Measurements from ENCODE around the gene TCF25.
"Not testable (repeated sequence)": the region's sequence is repeated elsewhere in the genome, so short reads cannot be mapped to it uniquely, and the experiment has no call there.

Gene TCF25

DNA sequence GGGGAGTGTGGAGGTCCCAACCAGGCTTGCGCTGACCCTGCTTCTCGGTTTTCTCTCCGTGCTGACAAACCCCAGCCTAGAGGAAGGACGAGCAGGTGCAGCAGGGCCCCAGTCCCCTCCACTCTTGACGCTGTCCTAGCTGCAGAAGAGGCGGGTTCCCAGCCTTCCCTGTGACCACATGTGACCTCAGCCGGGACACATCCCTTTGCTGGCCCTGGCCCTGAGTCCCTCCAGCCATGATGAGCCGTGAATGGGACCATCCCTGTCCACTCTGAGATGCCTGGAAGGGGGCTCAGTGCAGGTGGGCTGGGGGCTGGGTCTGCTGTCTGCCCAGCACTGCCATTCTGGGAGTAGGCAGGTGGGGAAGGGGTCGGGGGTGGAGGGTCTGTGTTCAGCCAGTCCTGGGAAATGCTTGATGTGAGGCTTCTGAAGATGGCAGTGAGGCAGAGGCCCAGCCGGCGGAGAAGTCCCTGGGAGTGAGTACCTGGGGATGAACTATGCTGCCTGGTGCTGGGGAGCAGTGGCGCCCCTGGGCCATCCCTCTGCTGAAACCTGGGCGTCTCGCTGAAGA is 47.8 kb downstream of the TCF25 start:
- DNase-seq, result no peak

DNA sequence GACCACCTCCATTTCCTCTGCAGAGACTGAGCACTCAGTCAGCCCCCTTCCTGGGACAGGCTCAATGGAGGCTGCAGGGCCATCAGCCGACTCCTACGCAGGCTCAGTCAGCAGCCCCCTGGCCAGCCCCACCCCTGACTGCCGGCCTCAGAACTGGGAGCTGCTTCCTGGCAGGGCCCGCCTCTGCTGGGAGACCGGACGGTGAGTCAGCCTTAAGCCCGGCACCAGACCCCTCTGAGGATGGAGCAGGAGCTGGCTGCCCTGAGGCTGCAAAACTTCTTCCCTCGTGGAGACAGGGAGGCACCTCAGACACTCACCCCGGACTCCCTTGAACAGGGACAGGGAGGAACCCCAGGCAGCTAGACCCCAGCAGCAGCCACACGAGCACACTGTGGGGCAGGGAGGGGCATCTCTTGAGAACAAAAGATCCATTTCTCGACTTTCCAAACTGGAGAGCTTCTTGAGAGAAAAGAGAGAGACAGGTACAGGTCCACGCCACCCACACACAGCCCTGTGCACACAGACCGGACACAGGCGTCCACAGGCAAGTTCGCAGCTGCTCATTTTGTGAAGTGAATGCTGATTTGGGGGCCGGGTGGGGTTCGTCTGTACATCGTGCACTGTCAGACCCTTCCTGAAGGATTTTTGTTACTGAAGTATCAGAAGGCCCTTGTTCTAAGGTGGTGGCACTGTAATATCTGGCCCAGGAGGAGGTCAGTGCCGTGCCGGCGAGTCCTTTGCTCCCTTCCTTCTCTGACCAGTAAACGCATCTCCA is 48.5 kb downstream of the TCF25 start:
- DNase-seq, result no peak

DNA sequence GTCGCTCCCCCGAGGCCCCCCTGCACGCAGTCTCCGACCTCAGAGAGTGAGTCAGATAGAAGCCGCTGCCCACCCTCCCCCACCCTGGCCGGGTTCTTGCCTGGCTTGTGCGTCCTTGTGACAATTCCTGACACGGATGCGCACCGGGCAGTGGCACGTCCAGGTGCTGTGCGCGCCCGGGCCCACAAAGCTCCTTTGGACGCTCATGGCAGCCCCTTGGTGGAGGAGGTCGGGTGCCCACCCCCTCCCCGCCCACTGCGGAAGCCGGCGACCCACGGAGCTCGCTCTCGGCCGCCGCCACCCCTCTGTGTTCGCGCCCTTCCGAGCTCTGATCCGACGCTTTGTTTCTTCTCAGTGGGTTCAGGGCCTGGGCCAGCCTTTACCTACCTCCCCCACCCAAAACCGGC is 49.1 kb downstream of the TCF25 start:
- no peak for DNase-seq

DNA sequence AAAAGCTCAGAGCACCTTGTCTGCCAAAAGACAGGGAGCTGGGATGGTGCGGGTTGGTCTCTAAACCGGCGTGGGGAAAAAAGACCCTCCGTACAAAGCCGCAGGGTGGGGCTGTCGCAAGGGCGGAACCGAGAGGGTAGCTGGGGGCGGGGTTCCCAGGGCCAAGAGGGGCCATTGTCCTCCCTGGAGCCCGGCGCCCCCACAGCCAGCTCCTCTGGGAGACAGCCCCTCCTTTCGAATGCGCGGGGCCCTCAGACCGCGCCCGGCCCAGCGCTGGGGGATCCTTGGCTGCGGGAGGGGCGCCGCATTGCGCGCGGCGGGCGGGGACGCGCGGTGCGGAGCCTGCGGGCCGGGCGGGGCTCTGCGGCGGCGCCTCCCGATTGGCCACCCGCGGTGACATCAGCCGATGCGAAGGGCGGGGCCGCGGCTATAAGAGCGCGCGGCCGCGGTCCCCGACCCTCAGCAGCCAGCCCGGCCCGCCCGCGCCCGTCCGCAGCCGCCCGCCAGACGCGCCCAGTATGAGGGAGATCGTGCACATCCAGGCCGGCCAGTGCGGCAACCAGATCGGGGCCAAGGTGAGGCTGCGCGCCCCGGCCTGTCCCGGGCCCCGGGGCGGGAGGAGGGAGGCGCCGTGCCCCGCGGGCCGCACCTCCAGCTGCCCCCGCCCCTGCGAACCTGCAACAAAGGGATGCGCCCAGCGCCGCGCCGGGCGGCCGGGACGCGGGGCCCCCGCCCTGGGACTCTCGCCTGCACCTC is 49.7 kb downstream of the TCF25 start, which contains the start of gene TUBB3:
TSS of gene TUBB3 (plus strand) at position 459 of the 756 bp plus-strand sequence. CDS start at position 519, 60 bp downstream.
- no peak for DNase-seq

DNA sequence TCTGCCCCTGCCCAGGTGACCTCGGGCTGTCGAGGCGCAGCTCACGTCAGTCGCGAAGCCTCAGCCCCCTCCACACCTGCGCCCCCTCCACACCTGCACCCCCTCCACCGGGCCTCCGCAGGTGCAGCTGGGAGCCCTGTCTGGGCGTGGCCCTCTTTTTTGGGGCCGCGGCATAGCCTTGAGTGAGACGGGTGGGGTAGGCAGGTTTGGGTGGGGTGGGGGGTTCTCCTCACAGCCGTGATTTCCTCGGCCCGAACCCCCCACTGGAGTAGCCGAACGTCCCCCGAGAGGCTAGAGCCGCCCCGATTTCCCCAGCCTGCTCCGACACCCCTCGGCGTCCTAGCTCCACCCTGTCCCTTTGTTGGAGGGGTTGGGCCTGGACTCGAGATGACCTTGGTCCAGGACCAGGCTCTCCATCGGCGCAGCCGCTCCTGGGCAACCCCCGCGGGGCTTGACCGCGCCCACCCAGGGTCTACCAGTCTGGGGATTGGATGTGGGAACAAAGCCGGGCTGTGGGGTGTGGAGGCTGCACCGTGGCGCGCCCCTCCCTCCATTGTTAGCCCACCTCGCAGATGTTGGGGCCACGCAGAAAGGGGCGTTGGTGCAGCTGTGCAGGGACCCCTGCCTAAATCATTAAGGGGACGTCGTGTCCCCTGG is 50.4 kb downstream of the TCF25 start:
- DNase-seq, result no peak

DNA sequence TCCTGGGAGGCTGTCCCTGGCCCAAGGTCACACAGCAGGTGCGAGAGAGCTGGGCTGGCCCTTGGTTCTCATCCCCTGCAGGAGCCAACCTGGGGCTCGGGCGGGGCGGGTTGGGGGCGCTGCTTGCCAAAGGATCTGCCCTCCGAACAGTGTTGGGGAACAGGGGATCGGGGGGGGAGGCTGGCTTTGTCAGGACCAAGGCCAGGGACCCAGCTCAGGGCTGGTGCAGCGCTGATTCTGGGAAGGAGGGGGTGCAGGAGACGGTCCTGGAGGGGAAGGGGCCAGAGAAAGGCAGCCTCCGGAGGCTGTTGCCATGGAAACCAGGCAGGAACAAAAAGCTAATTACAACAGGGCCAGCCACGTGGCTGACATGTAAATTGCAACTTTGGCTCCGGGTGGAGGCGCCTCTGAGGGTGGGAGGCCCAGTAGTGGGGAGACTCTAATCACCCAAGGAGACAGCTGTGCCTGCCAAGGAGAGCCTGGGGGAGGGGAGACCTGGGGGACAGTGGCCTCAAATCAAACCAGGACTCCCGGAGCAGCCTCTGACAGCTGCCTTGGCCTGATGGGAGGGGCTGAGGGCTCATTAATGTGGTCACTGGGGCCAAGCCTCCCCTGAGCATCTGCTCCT is 51.0 kb downstream of the TCF25 start:
- no peak for DNase-seq

DNA sequence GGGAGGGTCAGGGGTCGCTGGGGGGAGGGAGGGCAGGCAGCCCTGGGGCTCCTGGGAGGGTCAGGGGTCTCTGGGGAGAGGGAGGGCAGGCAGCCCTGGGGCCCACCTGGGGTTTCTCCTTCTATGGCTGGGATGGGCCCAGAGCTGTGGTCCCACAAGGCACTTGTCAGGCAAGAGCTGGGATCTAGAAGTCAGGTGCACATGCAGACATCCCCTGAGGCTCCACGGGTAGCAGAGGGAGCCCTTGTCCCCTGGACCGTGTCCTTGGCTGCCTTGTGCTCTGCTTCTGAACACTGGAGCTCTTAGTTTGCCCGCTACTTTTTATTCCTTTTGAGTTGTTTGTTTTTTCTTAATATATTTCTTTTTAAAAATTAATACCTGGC is 51.5 kb downstream of the TCF25 start:
- DNase-seq, result no peak

DNA sequence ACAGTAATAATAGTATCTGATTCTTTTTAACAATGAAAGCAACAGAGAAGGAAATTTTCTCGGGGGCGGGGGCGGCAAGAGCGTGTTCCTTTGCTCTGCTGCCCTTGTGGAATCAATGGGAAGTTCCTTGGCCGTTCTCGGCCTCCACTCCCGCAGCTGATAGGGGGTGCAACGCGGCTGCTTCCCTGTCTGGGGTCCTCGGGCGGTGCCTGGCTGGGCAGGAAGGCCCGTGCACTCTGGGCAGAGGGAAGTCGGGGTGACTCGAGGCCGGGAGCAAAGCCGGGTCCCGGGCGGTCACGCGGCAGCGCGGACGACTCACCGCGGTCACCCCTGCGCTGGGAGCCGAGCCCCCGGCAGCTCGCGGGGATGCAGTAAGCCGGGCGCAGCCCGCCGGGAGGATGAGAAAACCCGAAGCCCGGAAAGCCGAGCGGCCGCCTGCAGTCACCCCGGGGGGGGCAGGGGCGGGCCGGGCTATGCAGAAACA is 52.2 kb downstream of the TCF25 start:
- DNase-seq, result no peak

DNA sequence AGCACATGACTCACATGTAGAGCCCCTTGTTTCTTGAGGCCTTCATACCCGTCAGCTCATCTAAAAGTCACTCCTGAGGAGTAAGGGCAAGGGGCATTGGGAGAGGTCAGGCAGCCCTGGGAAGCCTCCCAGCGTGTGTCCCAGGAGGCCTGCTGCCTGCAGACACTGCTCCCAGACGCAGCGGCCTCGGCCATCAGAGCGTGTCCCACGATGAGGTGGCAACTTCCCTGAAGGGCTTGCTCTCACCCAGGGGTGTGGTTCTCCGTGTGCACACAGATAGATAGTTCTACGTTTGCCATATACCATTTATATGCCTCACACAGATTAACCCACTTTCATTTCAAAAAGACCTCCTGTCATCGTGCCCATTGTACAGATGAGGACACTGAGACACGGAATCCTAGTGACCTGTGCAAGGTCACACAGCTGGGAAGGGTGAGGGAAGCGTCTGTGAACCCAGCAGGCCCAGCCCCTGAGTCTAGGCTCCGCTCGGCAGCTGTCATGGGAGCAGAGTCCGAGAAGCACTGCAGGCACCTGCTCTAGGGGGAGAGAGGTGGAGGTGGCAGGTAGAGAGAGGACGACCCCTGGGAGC is 58.0 kb downstream of the TCF25 start:
- DNase-seq, result no peak

DNA sequence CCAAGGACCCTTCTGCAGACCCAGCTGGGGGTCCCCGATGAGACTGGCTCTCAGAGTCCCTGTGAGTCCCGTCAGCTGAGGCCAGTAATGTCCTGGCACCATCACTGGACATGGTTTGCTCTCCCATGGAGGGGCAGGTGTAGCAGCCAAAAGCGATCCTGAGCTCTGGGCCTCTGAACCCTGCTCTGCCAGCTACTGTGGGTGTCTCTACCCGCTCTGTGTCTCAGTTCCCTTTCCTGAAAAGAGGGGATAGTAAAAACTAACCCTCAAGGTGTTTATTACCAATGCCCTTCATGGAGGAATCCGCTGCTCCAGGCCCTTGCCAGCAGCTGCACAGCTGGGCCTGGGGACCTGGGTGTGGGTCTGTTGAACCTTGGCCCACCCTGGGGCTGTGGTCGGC is 58.6 kb downstream of the TCF25 start:
- DNase-seq, result no peak

DNA sequence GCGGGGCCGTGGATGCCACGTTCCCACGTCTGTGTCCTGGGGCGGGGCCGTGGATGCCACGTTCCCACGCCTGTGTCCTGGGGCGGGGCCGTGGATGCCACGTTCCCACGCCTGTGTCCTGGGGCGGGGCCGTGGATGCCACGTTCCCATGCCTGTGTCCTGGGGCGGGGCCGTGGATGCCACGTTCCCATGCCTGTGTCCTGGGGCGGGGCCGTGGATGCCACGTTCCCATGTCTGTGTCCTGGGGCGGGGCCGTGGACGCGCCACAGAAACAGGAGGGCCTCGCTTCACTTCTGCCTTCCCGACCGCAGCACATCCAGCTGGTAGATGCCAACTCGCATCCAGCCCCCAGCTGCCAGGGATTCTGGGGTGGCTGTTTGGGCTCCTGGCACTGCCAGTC is 60.6 kb downstream of the TCF25 start:
- DNase-seq, result not testable (repeated sequence)

DNA sequence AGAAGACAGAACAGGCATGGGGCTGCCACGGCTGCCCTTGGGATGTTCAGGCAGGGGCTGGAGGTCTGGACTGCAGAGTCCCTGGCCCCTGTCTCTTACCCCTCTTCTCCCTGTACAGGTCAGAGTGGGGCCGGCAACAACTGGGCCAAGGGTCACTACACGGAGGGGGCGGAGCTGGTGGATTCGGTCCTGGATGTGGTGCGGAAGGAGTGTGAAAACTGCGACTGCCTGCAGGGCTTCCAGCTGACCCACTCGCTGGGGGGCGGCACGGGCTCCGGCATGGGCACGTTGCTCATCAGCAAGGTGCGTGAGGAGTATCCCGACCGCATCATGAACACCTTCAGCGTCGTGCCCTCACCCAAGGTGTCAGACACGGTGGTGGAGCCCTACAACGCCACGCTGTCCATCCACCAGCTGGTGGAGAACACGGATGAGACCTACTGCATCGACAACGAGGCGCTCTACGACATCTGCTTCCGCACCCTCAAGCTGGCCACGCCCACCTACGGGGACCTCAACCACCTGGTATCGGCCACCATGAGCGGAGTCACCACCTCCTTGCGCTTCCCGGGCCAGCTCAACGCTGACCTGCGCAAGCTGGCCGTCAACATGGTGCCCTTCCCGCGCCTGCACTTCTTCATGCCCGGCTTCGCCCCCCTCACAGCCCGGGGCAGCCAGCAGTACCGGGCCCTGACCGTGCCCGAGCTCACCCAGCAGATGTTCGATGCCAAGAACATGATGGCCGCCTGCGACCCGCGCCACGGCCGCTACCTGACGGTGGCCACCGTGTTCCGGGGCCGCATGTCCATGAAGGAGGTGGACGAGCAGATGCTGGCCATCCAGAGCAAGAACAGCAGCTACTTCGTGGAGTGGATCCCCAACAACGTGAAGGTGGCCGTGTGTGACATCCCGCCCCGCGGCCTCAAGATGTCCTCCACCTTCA is 61.5 kb downstream of the TCF25 start:
- DNase-seq, result no peak

DNA sequence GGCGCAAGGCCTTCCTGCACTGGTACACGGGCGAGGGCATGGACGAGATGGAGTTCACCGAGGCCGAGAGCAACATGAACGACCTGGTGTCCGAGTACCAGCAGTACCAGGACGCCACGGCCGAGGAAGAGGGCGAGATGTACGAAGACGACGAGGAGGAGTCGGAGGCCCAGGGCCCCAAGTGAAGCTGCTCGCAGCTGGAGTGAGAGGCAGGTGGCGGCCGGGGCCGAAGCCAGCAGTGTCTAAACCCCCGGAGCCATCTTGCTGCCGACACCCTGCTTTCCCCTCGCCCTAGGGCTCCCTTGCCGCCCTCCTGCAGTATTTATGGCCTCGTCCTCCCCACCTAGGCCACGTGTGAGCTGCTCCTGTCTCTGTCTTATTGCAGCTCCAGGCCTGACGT is 62.2 kb downstream of the TCF25 start:
- DNase-seq, result not testable (repeated sequence)

DNA sequence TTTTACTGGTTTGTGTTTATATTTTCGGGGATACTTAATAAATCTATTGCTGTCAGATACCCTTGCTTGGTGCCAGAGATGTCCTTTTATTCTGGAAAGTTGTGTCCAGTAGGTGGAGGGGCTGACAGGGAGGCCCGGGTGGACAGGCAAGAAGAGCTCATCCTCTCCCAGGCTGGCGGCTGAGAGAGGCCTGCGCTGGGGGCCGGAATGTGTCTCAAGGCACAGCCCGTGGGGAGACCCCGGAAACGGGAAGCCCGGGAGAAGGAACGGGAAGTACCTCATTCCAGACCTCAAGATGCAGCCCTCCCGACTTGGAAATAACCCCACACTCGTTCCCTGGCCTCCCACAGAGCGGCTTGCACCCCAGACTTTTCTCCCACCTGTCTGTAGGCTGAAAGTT is 62.6 kb downstream of the TCF25 start:
- no peak for DNase-seq

DNA sequence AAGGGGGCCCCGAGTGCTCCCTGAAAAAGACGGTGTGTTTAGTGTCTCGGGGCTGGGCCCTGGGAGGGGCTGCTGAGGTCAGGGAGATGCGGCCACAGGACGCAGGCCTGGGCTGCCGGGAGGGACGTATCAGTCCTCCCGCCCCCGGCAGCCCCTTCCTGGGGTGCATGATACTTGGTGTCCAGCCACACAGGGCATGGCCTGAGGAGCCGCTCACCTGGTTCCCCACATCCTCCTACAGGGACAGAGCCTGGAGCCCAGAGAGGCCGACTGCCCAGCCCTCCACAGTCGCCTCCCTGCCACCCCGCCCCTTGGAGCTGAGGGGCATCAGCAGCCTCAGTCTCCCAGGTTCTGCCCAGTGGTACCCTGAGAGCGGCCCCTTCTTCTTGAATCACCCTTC is 63.1 kb downstream of the TCF25 start:
- no peak for DNase-seq

DNA sequence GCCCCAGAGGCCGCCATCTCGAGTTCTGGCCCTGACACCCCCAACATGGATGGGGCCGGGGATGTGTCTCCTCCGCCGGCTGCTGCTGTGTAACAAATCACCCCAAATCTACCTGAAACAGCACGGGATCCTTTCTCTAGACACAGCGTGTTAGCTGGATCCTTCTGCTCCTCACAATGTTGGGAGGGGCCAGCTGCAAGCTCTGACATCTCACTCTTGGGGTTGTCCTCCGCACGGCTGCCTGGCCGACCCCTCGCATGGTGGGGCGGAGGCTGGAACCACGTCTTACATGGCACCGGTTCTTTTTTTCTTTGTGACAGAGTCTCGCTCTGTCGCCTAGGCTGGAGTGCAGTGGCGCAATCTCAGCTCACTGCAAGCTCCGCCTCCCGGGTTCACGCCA is 63.6 kb downstream of the TCF25 start:
- DNase-seq, result no peak

DNA sequence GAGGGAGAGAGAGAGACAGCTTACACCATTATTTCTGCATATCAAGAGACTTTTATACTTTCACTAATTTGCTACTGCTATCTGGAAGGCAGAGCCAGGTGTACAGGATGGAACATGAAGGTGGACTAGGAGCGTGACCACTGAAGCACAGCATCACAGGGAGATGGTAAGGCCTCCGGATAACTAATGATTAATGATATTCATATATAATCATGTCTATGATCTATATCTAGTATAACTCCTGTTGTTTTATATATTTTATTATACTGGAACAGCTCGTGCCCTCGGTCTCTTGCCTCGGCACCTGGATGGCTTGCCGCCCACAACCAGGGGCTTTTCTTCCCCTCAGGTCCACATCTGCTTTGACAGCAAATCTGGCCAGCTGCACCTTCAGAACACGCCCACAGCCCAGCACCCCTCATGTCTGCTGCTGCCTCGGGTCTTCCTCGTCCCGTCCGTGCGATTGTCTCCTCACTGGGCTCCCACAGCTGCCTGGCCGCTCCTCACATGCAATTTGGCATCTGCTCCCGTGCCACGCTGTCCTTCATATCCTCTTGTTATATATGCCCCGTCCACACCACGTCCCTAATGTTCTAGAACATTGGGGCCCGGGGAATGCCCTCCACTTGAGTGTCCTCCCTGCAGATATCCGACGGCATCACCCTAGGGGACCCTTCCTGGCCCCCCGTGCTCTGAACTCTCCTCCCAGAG is 64.9 kb downstream of the TCF25 start:
- no peak for DNase-seq

DNA sequence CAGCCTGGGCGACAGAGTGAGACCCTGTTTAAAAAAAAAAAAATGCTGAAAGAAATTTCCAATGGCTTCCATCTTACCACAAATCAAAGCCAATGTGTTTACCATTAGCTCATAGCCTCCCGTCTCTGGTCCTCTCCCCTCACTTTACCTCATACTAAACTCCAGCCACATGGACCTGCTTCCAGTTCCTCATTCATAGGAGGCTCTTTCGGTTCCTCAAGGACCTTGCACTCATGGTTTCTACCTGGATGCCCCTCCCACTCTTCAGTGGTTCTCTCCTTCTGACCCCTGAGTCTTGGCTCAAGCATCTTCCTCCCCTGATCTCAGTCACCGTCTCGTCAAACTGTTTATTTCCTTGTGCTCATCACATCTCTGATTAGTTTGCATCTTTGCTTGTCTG is 71.4 kb downstream of the TCF25 start:
- DNase-seq, result no peak

DNA sequence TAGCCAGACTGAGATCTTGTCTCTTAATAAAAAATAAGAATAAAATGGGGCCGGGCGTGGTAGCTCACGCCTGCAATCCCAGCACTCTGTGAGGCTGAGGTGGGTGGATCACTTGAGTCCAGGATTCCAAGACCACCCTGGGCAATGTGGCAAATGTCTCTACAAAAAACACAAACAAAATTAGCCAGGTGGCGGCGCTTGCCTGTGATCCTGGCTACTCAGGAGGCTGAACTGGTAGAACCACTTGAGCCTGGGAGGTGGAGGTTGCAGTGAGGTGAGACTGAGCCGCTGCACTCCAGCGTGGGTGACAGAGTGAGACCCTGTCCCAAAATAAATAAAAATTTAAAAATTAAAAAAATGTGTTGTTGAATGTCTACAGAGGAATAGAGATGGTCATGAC is 72.3 kb downstream of the TCF25 start:
- no peak for DNase-seq

DNA sequence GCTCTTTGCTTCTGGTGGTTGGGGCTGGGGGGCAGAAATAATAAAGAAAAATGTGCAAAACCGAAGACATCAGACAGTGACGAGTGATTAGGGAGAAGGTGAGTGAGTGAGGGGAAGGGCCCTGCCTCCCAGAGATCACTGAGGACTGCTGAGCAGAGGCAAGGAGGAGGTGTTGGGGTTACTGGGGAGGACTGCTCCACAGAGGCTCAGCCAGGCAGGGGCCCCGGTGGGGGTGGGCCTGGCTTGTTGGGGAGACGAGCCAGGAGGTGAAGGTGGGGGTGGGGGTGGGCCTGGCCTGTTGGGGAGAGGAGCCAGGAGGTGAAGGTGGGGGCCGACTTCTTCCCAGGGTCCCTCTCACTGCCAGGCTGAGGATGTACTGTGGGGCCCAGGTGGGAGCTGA is 73.1 kb downstream of the TCF25 start:
- DNase-seq, result no peak

Data from NCI-H1417 treated with DMSO at 0.1 percent for 48 hours (cell line).